Gastrocnemius medialis (tissue), 4 donors: ENCODE data around the gene SLC10A7.

Experiments used
- CTCF ChIP-seq, 5 experiments: fragments of 450-650 bp in 3 of 5; fragments of 200-600 bp in 2 of 5; sonication (generic) in 2 of 5; IDR thresholded peaks in 4 of 5; conservative IDR thresholded peaks in 1 of 5; 1 replicate in 4 of 5; 2 replicates in 1 of 5; pipeline ENCODE4 v1.5.1; 2016 to 2019; ENCODE audit warnings: antibody characterized with exemption in 5 of 5, mild to moderate bottlenecking in 3 of 5, moderate library complexity in 3 of 5
- POLR2A ChIP-seq, 2 donors: fragments of 450-650 bp; IDR thresholded peaks; one replicate each; pipeline ENCODE4 v1.6.1; 2017; ENCODE audit warnings: antibody characterized with exemption in 2 of 2, mild to moderate bottlenecking in 2 of 2, moderate library complexity in 2 of 2

GRCh38 chr4:146261041-146261440 lies 260.7 kb downstream of the SLC10A7 start:
- no peak for TF ChIP-seq POLR2A (IDR thresholded peaks at IDR 0.05)
- TF ChIP-seq CTCF (IDR thresholded peaks at IDR 0.05 in 4 of 5, conservative IDR thresholded peaks at IDR 0.05 in 1 of 5), result no peak
